ENCODE data around the gene WIPF3.

The WIPF3 gene

GRCh38 chr7:29852457-29852856 lies 46.1 kb downstream of the WIPF3 start:
- no peak for FAIRE-seq

GRCh38 chr7:29853072-29853471 lies 46.8 kb downstream of the WIPF3 start:
- no peak for FAIRE-seq

- FAIRE-seq = no peak
These were observed 47.5 kb downstream of the WIPF3 start for GRCh38 chr7:29853789-29854188.

GRCh38 chr7:29854257-29854938 lies 48.1 kb downstream of the WIPF3 start:
- FAIRE-seq = no peak

GRCh38 chr7:29857654-29858053 lies 51.3 kb downstream of the WIPF3 start:
- no peak for FAIRE-seq

GRCh38 chr7:29858191-29858951 lies 52.1 kb downstream of the WIPF3 start:
- no peak for FAIRE-seq

- no peak for FAIRE-seq
These were observed 52.8 kb downstream of the WIPF3 start for GRCh38 chr7:29859104-29859503.

GRCh38 chr7:29859524-29860185 lies 53.3 kb downstream of the WIPF3 start:
- FAIRE-seq = no peak

- FAIRE-seq = no peak
These were observed 53.9 kb downstream of the WIPF3 start for GRCh38 chr7:29860186-29860585.

GRCh38 chr7:29861884-29862283 lies 55.6 kb downstream of the WIPF3 start:
- FAIRE-seq = no peak

- FAIRE-seq = no peak
These were observed 58.3 kb downstream of the WIPF3 start for GRCh38 chr7:29864656-29865055.

- no peak for FAIRE-seq
These were observed 59.2 kb downstream of the WIPF3 start for GRCh38 chr7:29865526-29865925.

- no peak for FAIRE-seq
These were observed 60.2 kb downstream of the WIPF3 start for GRCh38 chr7:29866490-29866930.

- no peak for FAIRE-seq
These were observed 65.6 kb downstream of the WIPF3 start for GRCh38 chr7:29871787-29872398.

- no peak for FAIRE-seq
These were observed 67.5 kb downstream of the WIPF3 start for GRCh38 chr7:29873644-29874294.

GRCh38 chr7:29875741-29876140 lies 69.4 kb downstream of the WIPF3 start:
- no peak for FAIRE-seq

- FAIRE-seq = peak; percentile 56
These were observed 70.9 kb downstream of the WIPF3 start for GRCh38 chr7:29877196-29877595.

- peak; percentile 98 for FAIRE-seq
These were observed 71.9 kb downstream of the WIPF3 start for GRCh38 chr7:29878081-29878688.

- no peak for FAIRE-seq
These were observed 73.3 kb downstream of the WIPF3 start for GRCh38 chr7:29879609-29880008.

GRCh38 chr7:29881724-29882123 lies 75.4 kb downstream of the WIPF3 start:
- no peak for FAIRE-seq

- FAIRE-seq = no peak
These were observed 76.2 kb downstream of the WIPF3 start for GRCh38 chr7:29882481-29882880.

Data from islet of Langerhans (tissue), 1 donor.